ENCODE data around the gene GSTT4. TPM values are rescaled to one million over a fixed set of nuclear protein-coding genes. Genes with fewer than 3 reads are reported as not detected.
"Not testable (repeated sequence)": the region's sequence is repeated elsewhere in the genome, so short reads cannot be mapped to it uniquely, and the experiment has no call there.

GSTT4 gene
- total RNA-seq, 4 donors from 2014 or later, result not detected

DNA sequence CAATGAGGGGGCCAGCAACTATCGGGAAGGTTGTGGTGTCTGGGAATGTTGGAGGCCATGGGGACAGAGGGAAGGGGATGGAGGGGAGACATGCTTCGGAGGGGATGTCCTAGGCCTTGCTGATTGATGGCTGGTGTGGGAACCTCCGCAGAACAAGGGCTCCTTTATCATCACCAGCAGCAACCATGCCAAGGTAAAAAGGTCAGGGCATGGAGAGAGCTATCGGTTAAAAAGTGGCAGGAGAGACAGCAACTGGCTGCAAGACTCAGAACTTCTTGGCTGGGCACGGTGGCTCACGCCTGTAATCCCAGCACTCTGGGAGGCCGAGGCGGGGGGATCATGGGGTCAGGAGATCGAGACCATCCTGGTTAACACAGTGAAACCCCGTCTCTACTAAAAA, 3.0 kb downstream of the GSTT4 start:
- intact Hi-C loops (cut with DNase I; ENCODE audit: low total_unique reads) (no loop called here), in situ Hi-C loops (cut with MboI; ENCODE audit: low pct_ligation_motif_present in 1 of 4, low pct_unique_long_range_greater_than_20kb in 1 of 4, low sequenced_read_pairs in 3 of 4) (no loop called here)
- 86% methylated on average over 10 of the region's 10 CpGs; no CpG with 5 or more reads in 1 of the 2 donors for WGBS, 2 donors (ENCODE audit: low coverage in 1 of 2)
- no peak for TF ChIP-seq POLR2AphosphoS5 (IDR thresholded peaks at IDR 0.05)
- TF ChIP-seq EP300 (IDR thresholded peaks at IDR 0.05; ENCODE audit: low read depth), result no peak
- TF ChIP-seq, protein P1, sequence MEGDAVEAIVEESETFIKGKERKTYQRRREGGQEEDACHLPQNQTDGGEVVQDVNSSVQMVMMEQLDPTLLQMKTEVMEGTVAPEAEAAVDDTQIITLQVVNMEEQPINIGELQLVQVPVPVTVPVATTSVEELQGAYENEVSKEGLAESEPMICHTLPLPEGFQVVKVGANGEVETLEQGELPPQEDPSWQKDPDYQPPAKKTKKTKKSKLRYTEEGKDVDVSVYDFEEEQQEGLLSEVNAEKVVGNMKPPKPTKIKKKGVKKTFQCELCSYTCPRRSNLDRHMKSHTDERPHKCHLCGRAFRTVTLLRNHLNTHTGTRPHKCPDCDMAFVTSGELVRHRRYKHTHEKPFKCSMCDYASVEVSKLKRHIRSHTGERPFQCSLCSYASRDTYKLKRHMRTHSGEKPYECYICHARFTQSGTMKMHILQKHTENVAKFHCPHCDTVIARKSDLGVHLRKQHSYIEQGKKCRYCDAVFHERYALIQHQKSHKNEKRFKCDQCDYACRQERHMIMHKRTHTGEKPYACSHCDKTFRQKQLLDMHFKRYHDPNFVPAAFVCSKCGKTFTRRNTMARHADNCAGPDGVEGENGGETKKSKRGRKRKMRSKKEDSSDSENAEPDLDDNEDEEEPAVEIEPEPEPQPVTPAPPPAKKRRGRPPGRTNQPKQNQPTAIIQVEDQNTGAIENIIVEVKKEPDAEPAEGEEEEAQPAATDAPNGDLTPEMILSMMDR (IDR thresholded peaks at IDR 0.05), result no peak
- no peak for TF ChIP-seq POLR2A (IDR thresholded peaks at IDR 0.05)
- Histone ChIP-seq H3K4me3 (no peak overlapping the region), H3K27me3 (no peaks in the 10 kb centered on the region), H3K9me3 (no peaks in the 10 kb centered on the region), H3K4me1 (no peaks in the 10 kb centered on the region), H3K27ac (no peak overlapping the region), H3K36me3 (no peaks in the 10 kb centered on the region)
- no peak for DNase-seq

DNA sequence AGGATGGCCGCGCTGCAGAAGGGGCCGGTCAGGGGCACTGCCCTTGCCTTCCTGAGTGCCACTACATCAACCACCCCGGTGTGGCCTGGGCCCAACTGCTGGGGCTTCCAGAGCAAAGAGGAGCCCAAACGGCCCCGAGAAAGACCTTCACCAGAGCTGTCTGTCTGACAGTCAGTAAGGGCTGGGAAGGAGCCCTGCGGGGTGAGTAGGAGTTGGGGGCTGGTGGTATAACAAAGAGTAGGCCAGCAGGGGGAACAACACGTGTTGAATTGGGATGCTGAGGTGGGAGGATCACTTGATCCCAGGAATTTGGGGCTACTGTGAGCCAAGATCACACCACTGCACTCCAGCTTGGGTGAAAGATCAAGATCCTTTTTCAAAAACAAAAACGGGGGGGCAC, 3.9 kb downstream of the GSTT4 start:
- 86% methylated on average over 9 of the region's 9 CpGs; no CpG with 5 or more reads in 1 of the 2 donors for WGBS, 2 donors (ENCODE audit: low coverage in 1 of 2)
- no peak overlapping the region for H3K27ac ChIP-seq
- H3K36me3 ChIP-seq, result no peaks in the 10 kb centered on the region
- no peaks in the 10 kb centered on the region for H3K9me3 ChIP-seq
- in situ Hi-C loops (cut with MboI; ENCODE audit: low pct_ligation_motif_present in 1 of 4, low pct_unique_long_range_greater_than_20kb in 1 of 4, low sequenced_read_pairs in 3 of 4), result no loop called here
- no peak overlapping the region for H3K4me3 ChIP-seq
- intact Hi-C loops (cut with DNase I; ENCODE audit: low total_unique reads), result no loop called here
- no peak for DNase-seq
- TF ChIP-seq EP300 (IDR thresholded peaks at IDR 0.05; ENCODE audit: low read depth) (no peak), POLR2AphosphoS5 (IDR thresholded peaks at IDR 0.05) (no peak), POLR2A (IDR thresholded peaks at IDR 0.05) (no peak)
- TF ChIP-seq, protein P1 (IDR thresholded peaks at IDR 0.05), result no peak
- H3K27me3 ChIP-seq, result no peaks in the 10 kb centered on the region
- H3K4me1 ChIP-seq, result no peaks in the 10 kb centered on the region

DNA sequence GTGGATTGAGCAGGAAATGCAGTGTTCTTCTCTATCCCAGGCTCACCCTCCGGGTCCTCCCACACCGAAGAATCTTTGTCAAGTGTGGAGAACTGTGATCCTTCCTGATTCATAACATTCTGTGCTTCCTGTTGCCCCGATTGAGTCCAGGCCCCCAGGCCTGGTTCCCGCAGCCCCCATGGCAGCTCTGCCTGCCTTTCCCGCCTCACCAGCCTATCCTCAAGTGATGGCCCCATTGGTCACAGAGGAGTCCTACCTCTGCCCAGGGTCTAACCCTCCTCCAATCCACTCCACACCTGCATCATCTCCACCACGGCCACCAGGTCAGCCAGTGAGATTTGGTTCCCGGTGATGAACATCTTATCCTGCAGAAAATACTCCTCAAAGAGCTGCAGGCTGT, 5.5 kb downstream of the GSTT4 start:
- 40 to 81% methylated on average over 1 to 7 of the region's 7 CpGs for WGBS, 2 donors (ENCODE audit: low coverage in 1 of 2)
- H3K9me3 ChIP-seq; H3K4me1 ChIP-seq; H3K36me3 ChIP-seq; in situ Hi-C loops (cut with MboI; ENCODE audit: low pct_ligation_motif_present in 1 of 4, low pct_unique_long_range_greater_than_20kb in 1 of 4, low sequenced_read_pairs in 3 of 4); H3K27ac ChIP-seq; H3K4me3 ChIP-seq; intact Hi-C loops (cut with DNase I; ENCODE audit: low total_unique reads); DNase-seq; H3K27me3 ChIP-seq: not testable (repeated sequence)

DNA sequence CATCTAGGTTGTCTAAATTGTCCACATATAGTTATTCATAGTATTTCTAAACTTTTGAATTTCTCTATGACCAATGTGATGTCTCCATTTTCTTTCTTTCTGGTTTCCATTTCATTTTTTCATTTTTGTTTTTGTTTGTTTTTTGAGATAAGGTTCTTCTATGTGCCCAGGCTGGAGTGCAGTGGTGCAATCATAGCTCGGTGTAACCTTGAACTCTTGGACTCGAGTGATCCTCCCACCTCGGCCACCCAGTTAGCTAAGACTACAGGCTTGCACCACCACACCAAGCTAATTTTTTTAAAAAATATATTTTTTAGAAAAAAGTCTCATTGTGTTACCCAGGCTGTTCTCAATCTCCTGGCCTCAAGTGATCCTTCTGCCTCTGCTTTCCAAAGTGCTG, 8.2 kb downstream of the GSTT4 start:
- H3K27ac ChIP-seq, result no peak overlapping the region
- no peaks in the 10 kb centered on the region for H3K27me3 ChIP-seq
- no peaks in the 10 kb centered on the region for H3K9me3 ChIP-seq
- in situ Hi-C loops (cut with MboI; ENCODE audit: low pct_ligation_motif_present in 1 of 4, low pct_unique_long_range_greater_than_20kb in 1 of 4, low sequenced_read_pairs in 3 of 4), result no loop called here
- no peak overlapping the region for H3K4me3 ChIP-seq
- H3K36me3 ChIP-seq, result no peaks in the 10 kb centered on the region
- no peak for DNase-seq
- TF ChIP-seq, protein P1 (IDR thresholded peaks at IDR 0.05), result no peak
- TF ChIP-seq EP300 (IDR thresholded peaks at IDR 0.05; ENCODE audit: low read depth) (no peak), POLR2AphosphoS5 (IDR thresholded peaks at IDR 0.05) (no peak), POLR2A (IDR thresholded peaks at IDR 0.05) (no peak)
- WGBS, 2 donors (ENCODE audit: low coverage in 1 of 2), result 60 to 79% methylated on average over 3 of the region's 3 CpGs
- intact Hi-C loops (cut with DNase I; ENCODE audit: low total_unique reads), result no loop called here
- H3K4me1 ChIP-seq, result no peaks in the 10 kb centered on the region

DNA sequence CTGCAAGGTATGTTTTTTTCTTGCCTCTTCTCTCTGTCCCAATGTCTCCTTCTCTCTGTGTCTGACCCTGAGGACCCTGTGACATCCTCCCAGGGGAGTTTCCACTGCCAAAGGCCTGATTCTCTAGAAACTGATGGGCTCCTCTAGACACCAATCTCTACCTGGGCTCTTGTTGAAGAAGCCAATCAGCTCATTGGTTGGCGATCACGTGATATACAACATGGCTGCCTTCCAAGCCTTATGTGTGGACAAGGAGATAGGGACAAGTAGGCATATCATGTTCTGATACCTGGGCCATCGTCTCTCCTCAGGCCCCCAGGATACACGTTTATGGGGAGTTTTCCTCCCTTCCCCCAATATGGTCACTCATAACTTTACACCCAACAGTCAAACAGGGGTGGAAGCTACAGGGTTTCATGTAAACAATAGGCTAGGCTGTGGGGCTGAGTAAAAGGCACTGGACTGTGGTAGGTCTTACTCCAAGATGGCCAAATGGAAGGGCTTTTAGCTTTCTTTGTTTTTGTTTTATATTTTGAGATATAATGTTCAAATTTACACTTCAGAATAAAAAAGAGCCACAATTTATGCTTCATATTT, 11.6 kb downstream of the GSTT4 start:
- WGBS, 2 donors (ENCODE audit: low coverage in 1 of 2), result 50% methylated on average over 4 of the region's 4 CpGs; no CpG with 5 or more reads in 1 of the 2 donors
- H3K9me3 ChIP-seq; H3K4me3 ChIP-seq; in situ Hi-C loops (cut with MboI; ENCODE audit: low pct_ligation_motif_present in 1 of 4, low pct_unique_long_range_greater_than_20kb in 1 of 4, low sequenced_read_pairs in 3 of 4); intact Hi-C loops (cut with DNase I; ENCODE audit: low total_unique reads); H3K4me1 ChIP-seq; DNase-seq; H3K36me3 ChIP-seq; H3K27me3 ChIP-seq; H3K27ac ChIP-seq: not testable (repeated sequence)

DNA sequence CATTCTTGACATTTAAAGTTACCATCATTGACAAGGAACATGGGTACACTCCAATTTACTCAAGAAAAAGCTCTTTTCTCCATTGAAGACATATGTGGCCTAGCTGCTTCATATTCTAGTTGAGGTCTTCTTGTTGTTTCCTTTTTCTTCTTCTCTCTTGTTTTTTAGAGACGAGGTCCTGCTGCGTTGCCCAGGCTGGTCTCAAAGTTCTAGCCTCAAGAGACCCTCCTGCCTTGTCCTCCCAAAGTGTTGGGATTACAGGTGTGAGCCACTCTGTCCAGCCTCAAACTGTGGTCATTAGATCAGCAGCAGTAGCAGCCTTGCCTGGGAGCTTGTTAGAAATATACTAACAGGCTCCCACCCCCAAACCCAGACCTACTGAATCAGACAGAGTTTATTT, 12.2 kb downstream of the GSTT4 start:
- DNase-seq; H3K36me3 ChIP-seq; H3K9me3 ChIP-seq; in situ Hi-C loops (cut with MboI; ENCODE audit: low pct_ligation_motif_present in 1 of 4, low pct_unique_long_range_greater_than_20kb in 1 of 4, low sequenced_read_pairs in 3 of 4); H3K4me3 ChIP-seq; intact Hi-C loops (cut with DNase I; ENCODE audit: low total_unique reads); H3K27ac ChIP-seq; H3K4me1 ChIP-seq; H3K27me3 ChIP-seq: not testable (repeated sequence)
- WGBS, 2 donors (ENCODE audit: low coverage in 1 of 2), result 50 to 71% methylated on average over 2 of the region's 2 CpGs

DNA sequence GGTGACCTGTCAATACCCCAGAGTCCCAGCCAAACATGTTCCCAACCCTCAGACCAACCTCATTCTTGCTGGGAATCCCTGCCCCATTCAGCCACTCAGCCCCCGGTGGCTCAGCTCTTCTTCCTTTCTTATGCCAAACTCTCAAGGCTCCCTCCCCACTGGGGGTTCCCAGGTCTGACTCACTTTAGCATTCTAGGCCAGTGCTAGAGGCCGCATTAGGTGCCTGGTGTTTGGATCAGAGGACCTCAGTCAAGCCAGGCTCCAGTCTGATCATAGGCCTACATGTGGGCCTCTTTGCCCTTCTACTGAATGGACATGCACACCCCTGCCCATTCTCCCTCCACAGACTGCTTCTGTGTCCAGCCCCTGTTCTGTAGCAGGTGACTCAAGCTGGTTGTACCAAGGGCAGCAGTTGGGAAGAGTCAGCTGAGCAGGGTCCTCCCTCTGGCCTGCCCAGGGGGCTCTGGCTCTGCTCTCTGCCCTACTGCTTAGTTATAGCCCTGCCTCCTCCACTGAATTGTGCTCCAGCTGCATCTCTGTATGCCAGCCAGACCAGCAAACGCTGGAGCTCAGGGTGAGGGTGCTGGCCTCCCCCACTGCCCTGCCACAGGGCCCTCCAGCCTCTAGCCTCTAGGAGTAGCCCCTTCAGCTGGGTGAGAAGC, 15.5 kb downstream of the GSTT4 start:
- H3K4me3 ChIP-seq; H3K27me3 ChIP-seq; H3K36me3 ChIP-seq; H3K4me1 ChIP-seq; H3K9me3 ChIP-seq; H3K27ac ChIP-seq; intact Hi-C loops (cut with DNase I; ENCODE audit: low total_unique reads); DNase-seq; in situ Hi-C loops (cut with MboI; ENCODE audit: low pct_ligation_motif_present in 1 of 4, low pct_unique_long_range_greater_than_20kb in 1 of 4, low sequenced_read_pairs in 3 of 4): not testable (repeated sequence)
- 50% methylated on average over 1 of the region's 3 CpGs; no CpG with 5 or more reads in 1 of the 2 donors for WGBS, 2 donors (ENCODE audit: low coverage in 1 of 2)

All from transverse colon (tissue), 4 donors.